HG03575 (cell line): ENCODE results near the gene PRPF18.

Experiments
- ATAC-seq: cut with Tn5 transposase; IDR thresholded peaks from one replicate; pipeline ENCODE4 v1.9.1; 2021; ENCODE audit not compliant: unreplicated experiment, insufficient number of reproducible peaks, low FRiP score; ENCODE audit errors: extremely low read depth

PRPF18 gene

DNA sequence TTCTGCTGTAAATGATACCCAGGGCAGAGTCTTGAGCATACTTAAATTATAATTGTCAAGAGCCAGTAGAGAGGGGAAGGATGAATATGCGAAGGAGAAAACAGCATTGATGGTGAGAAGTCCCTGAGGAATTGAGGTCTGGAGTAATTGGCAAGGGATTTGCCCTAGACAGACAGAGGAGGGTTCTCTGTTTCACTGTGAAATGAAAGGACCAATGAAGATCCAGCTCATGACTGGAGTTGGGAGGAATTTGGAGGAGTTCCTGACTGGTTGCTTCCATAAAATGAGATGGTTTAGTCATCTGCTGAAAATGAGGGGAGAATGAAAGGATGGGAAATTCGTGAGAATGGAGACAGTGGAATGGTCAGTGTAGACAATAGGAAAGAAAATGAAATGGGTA, 6.8 kb downstream of the PRPF18 start:
- no peak for ATAC-seq

DNA sequence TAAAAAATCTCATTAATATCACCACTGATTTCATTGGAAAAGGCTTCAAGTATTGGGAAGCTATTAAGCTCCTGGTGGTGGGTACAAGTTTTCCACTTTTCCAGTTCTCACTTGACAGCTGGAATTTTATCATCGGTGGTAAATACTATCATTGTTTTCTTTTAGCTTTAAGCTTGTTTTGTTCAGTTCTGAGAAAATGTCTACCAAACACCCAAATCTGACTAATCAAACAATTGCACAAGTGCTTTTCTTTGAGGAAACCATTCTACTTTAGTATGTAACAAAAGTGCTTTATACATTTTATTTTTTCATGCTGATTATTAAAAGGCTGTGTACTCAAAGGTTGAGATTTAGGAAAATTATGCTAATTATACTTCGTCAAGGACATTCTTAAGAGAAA, 7.9 kb downstream of the PRPF18 start:
- ATAC-seq: no peak

DNA sequence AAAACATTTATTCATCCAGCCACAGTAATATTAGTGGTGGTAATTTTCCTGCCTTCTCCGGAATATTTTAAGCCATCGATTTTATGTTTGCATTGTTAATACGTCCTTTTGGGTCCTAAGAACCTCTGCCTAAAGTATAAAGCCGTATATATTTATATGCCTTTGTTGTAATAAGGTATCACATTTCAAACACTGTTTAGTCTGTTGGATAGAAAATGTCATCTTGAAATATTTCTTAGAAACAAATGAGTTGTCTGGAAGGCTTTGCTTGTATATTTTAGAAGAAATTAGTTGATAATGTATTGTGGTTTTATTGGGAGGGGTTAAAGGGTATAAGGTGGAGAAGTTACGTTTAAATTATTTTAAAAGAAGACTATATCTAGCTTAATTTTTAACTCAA, 11.1 kb downstream of the PRPF18 start:
- no peak for ATAC-seq

DNA sequence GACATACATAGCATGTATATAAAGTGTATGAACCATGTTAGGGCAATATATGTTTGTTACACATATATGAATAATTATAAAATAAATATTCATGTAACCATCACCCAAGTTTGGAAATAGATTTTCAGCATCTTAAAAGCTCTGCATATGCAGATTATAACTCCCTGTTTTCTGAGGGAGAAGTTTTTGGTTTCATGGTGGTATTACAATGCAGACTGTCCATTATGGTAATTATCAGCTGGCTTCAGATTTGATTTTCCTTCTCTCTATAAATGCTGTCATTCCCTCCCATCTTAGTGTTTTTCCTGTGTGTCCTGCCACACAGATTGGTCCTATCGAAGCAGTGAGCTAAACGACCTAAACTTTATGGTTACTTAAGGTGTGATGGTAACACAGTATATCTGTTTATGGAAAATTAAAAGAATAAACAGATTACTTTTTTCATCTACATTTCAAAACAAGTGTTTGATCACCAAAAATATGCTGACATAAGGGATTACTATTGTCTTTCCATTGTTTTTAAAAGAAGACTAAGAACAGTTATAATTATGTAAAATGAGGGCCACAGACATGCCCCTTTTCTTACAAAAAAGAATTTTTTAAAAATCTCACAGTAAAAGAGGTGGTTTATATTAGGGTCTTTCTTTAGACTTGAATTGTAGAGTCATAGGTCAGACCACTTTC, 17.7 kb downstream of the PRPF18 start:
- no peak for ATAC-seq

DNA sequence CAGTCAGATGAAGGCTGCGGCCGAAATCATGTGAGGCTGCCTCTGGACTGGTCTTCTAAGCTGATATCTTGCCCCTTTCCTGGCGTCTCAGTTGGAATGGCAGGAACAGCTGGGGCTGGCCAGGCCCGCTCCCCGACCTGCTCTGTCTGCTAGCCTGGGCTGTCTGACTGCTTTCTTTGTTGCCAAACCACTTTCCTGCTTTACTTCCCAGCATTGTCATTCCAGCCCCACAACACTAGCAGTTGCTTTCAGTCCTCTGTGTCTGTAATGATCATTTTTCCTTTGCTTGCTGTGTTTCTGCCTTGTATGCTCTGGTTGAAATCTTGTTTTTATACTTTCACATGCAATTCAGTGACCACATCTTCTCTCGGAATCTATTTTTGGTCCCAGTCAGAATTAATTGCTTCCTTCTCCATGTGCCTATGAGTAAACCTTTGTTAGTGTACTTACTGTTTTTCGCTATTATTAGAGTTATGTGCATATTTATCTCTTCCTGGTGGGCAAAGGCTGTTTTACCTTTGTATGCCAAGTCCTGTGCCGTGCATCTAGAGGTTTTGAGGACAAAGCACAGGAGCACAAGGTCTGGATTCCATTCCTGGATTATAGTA, 21.6 kb downstream of the PRPF18 start:
- ATAC-seq: no peak

DNA sequence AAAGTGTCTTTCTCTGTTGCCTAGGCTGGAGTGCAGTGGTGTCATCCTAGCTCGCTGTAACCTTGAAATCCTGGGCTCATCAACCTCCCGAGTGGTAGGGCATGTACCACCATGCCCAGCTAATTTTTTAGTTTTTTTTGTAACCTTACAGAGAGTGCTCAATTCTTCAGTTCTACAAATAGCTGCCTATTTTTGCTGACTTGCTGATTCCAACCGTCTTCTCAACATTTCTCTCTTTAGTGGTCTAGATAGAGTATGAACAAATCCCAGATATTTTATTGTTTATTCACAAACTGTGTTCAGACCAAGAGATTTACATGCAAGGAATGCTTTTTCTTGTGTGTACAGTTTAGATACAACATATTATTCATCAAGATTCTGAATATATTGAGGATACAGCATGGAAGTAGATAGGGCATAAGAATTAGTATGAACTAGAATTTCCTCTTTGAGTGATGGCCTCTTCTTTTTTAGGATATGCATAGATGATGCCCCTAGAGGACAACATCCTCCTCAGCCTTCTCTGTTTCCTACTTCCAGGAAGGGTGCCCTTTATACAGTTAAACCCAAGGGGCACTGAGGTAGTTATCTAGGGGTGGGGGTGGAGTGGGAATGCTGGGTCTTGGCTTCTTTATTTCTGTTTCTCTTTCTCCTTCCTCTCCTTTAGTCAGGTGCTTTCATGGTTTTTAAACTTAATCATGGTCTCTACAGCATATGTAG, 26.0 kb downstream of the PRPF18 start:
- ATAC-seq: no peak

DNA sequence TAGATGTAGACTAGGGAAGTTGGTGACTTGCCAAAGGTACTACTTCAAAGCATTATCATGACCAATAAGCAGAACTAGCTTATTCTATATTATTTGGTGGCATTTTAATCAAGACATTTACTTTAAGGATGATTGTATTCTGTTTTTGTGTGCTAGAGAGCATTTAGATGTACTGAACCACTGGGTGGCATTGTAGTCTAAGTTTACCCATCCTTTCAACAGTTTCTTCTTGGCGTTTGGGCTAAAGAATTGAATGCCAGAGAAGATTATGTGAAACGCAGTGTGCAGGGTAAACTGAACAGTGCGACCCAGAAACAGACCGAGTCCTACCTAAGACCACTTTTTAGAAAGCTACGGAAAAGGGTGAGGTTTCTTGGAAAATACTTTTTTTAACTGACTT, 26.8 kb downstream of the PRPF18 start:
- no peak for ATAC-seq

DNA sequence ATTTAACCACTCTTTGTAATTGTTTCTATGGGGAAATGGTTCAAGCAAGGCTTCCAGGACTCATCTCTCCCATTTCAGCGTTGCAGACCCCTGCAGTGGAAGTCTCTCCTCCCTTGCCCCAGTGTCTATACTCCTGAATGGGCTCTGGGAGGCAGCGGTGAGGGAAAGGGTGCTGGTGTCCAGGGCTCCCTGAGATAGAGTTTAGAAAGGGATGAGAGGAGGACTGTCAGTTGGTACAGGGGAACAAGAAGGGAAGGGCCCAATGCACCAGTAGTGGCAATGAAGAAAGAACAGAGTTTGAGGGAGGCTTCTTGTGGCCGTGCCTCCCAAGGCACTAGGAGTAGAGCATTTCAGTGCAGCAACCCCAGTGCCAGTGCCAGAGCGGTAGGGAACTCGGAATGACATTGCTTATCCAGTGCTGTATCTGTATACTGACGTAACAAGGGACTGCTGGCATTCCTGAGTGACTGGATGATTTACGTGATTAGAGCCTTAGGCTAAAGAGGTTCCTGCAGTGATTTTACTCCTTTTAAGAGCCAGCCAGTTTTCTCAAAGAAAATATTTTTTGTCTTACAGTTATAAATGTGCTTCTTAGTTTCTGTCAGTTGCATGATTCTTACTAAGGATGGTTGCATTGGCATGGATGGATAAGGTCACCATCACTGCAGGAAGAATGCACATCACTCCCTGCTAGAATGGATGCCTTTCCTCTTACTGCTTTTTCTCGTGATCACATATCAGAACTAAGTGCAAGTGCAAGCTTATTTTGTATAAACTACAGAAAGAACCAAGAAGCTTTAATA, 28.0 kb downstream of the PRPF18 start:
- no peak for ATAC-seq

DNA sequence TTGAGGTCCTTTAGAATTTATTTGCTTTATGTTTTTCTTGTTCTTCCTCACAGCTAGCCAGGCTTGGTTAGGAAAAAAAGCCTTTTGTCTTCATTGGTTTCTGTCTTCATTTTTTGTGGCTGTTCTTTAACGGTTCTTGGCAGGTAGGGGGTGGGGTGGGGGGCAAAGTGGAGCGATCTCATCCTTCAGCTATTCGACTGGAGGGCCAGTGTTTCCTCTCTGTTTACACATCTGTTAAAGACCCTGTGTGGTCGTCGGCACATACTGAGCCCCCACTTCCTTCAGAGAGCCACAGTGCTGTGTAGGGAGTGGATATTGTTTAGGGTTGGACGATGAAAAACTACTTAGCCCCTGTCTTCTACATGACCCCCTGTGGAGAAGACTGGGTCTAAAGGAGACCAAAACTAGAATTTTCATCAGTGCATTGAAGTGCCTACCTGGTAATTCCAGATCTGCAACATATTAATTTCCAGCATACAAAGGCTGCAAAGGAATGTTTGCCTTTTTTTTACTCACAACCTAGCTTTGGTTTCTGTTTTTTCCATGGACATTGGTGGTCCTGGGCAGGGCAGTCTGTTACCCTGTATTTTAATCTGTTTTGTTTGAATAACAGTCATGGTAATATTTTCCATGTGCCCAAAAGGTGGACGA, 29.0 kb downstream of the PRPF18 start:
- ATAC-seq: no peak

DNA sequence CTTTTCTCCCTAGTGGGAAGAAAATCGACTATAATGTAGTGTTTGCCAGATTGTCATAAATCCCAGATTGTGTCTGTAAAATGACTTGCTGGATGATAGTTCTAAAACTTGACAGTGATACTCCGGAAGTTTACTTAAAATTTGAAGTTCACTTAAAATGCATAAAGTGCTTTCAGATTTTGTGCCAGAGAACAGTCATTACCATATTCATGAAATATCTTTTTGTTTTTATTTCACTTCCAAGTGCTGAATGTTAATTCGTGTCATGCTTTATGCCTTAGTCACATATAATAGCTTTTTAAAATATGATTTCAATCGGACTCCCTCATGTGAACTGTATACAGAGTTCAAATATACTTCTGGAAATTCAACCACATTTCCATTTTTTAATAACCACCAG, 30.4 kb downstream of the PRPF18 start:
- no peak for ATAC-seq

DNA sequence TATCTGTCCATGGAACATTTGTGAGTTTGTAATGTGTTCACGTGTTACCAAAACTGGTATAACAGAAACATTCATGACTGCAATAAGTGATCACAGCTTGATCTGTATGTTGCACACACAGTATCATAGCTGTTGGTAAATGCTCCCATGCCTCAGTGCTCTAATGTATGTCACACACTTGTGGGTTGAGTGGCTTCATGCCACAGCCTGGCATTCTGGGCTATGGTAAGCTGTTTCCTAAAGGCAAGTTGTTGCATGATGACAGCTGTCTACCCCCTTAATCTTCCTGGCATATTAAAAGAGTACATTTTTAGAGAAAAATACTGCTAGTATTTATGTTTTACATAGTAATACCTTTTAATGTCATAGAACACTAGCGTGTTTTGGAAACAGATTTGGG, 35.2 kb downstream of the PRPF18 start:
- ATAC-seq: no peak

DNA sequence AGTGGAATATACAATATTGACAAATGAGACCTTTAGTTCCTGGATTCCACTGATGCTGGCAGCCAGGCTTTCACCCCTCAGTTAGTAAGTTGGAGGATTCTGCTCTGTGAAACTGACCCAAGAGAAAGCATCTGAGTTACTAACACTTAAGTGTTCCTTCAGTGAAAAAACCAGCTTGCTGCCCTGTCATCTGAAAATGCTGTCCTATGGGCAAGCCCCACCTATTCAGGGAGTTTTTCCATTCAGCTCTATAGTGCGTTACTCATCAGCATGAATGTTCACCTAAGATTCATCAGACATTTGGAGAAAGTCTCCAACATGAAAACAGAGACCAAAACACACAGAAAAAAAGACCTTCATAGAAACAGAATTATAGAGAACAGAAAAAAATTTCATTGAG, 37.9 kb downstream of the PRPF18 start:
- no peak for ATAC-seq

DNA sequence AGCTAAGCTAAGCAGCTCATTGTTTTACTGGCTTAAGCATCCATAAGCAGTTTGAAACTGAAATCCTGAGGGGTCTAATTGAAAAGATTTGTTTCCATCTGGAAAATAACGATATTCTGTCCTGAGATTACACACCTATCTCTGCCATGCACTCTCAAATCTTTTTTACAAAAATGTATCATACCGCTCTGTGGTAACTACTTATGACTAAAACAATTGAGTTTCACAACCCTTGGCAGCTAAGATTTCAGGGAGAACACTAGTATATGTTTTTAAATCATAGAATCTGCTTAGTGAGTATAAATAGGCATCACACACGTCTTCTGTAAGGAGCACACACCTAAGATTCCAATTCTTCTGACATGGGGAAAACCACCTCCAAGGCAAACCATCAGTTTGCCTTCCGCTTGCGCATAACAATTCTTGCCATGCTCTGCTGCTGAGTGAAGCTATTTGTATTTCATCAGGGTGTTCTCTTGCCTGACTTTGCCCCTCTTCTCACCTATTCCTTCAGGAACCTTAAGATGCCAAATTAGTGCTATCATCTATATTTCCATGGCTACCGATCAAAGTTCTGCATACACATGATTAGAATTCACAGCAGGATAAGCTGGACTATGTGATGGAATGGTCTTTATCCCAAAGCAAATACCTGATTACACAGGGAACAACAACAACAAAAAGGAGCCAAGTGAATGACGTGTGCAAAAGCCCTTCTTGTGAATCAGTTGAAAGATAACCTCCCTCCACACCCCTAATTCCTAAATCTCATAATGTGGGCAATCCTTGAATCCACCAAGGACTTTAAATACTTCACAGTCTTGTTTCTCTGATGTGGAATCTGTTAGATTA, 40.9 kb downstream of the PRPF18 start:
- no peak for ATAC-seq

DNA sequence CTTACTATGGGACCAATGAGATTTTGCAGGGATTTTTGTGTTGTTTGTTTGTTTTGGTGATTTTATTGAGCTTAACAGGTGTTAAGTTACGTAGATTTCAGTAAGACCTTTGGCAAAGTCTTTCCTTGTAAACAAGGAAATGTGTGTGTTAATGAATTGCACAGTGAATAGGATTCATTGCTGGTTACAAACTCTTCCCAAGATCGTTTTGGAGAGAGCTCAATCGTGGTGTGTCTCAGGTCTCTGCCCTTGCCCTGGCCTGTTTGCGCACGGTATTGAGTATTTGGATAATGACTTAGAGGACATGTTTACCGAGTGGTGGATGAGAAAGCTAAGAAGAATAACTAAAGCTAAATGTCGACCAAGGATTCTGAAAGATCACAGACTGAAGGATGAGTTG, 41.9 kb downstream of the PRPF18 start:
- no peak for ATAC-seq

DNA sequence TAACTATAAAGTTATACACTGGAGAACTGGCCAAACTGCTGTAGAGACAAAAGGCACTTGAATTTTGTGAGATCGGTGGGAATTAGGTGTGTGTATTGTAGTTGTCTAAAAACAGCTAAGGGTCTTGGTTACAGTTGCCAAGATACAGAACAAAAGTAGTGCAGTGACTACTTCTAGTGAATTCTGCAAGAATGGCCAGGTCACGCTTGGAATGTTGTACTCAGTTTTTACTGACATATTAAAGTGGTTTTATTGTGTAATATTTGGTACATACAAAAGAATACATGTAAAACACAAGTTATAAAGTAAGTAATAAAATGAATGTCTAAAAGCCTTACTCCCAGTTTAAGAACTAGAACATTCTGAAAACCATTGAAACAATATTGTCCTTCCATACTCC, 42.4 kb downstream of the PRPF18 start:
- no peak for ATAC-seq

DNA sequence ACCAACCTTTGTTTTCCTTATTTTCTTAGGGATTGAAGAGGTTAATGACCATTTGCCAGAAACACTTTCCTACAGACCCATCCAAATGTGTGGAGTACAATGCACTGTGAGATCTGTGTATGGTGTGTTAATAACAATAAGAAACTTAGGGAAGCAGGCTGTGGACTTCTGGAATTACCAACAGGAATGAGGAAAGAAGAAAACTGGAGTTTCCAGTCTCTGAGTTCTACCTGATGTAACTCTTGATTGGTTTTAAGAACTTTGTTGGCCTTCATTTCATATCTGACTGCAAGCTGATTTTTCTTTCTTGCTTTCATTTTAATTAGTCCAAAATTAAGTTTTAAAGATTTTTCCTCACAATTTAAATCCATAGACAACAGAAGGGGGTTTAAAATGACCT, 43.5 kb downstream of the PRPF18 start:
- no peak for ATAC-seq

DNA sequence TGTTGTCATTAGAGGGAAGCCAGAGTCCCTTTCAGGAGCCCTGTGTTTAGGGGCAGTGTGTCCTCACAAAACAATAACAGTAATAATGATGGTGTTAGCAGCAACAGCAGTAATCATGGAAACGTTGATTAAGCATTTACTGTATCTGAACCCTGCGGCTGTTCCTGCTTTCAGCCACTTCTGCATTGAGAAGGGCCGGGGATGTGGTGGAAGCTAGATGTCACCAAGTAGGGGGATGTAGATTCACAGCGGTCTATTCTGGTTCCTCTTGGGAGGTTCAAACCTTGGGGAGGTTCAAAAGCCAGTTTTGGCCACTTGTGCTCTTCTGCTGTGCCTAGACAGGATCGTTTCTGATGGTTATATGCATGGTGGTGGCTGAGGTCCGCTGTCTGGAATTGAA, 44.8 kb downstream of the PRPF18 start:
- no peak for ATAC-seq

DNA sequence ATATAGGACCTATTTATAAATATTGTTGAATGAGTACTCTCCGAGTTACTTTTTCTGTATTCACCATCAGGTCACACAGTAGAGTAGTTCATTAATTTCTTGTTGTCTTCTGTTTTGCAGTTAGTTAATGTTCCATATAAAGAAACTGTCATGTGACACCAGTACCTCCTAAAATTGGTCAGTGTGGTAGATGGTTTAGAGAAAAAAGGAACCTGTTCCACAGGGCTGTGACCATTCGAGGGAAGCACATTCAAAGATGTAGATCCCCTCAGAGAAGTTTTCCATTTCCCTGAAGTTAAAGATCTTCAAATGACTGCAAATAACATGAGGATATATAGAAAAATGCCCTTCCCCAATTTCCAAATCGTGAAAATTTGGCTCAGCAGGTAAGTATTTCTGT, 45.7 kb downstream of the PRPF18 start:
- no peak for ATAC-seq
